ENCODE measurements around the gene TUT4. TPM values are rescaled to one million over a fixed set of nuclear protein-coding genes. Genes with fewer than 3 reads are reported as not detected.
"Not testable (repeated sequence)": the region's sequence is repeated elsewhere in the genome, so short reads cannot be mapped to it uniquely, and the experiment has no call there.

Gene TUT4
- total RNA-seq, 5 donors from 2014 or later (not counting 1 experiment from before 2014, with no cell fraction given), result 109 to 143 (median 129) TPM

DNA sequence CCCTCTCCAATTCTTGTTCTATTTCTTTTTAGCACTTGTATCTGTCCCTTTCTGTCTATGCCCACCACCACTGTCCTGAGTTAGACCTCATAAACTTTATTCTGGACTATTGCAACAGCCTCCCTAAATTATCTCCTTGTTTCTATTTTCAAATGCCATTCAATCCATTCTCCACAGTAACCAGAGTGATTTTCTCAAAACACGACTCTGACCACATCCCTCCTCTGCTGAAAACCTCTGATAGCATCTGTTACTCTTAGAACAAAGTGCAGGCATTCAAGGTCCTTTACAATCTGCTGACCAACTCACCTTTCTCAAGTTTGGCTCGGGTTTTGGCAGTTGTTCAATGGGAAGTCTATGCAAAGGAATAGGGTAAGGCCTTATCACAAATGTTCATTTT lies 26.5 kb upstream of the TUT4 start:
- CTCF ChIA-PET, result no interaction called here
- no peaks in the 10 kb centered on the region for H3K9me3 ChIP-seq
- 8% methylated on average over 1 of the region's 2 CpGs for WGBS (ENCODE audit: insufficient coverage)
- no peak overlapping the region for H3K27ac ChIP-seq (ENCODE audit: low read length)
- POLR2A ChIA-PET, result interaction anchor here in 1 of 2 donors (0.6 kb wide), 2 partner anchors 27 to 125 kb away, joined by 3 read pairs; partner anchors contain the start of gene TUT4
- no peaks in the 10 kb centered on the region for H3K36me3 ChIP-seq (ENCODE audit: control insufficient read depth in 2 of 2, extremely low read depth in 1 of 2, insufficient read depth in 1 of 2, low read length in 1 of 2)
- no peaks in the 10 kb centered on the region for H3K27me3 Mint-ChIP-seq
- no peaks in the 10 kb centered on the region for H3K36me3 Mint-ChIP-seq
- ATAC-seq (replicated peaks in 1 of 4), result no peak
- no peaks in the 10 kb centered on the region for H3K27me3 ChIP-seq (replicated peaks in 1 of 2; ENCODE audit: control insufficient read depth in 2 of 2, extremely low read depth in 1 of 2, insufficient read depth in 2 of 2, low read length in 1 of 2)
- no peak for DNase-seq
- H3K9me3 Mint-ChIP-seq, result no peaks in the 10 kb centered on the region
- H3K4me3 Mint-ChIP-seq, result no peak overlapping the region
- H3K4me1 Mint-ChIP-seq, result peaks cover 5 to 16% (median 15%) of the 10 kb centered on the region in 3 donors
- peak overlapping the region; percentile 18 to 37 for H3K27ac Mint-ChIP-seq
- H3K4me3 ChIP-seq (ENCODE audit: control insufficient read depth in 1 of 2, extremely low read depth in 1 of 2, low read length in 1 of 2), result no peak overlapping the region
- peaks cover 0 to 4% of the 10 kb centered on the region in 2 experiments for H3K4me1 ChIP-seq (ENCODE audit: control insufficient read depth in 1 of 2, extremely low read depth in 1 of 2, insufficient read depth in 2 of 2, low read length in 2 of 2)

DNA sequence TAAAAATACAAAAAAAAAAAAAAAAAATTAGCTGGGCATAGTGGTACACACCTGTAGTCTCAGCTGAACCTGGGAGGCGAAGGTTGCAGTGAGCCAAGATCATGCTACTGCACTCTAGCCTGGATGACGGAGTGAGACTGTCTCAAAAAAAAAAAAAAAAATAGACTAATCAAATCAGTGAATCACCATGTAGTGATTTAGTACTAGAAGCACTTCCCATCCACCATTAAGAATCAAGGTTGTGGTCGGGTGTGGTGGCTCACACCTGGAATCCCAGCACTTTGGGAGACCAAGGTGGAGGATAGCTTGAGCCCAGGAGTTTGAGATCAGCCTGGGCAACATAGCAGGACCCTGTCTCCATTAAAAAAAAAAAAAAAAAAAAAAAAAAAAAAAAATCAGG lies 25.2 kb upstream of the TUT4 start:
- H3K9me3 ChIP-seq; CTCF ChIA-PET; ATAC-seq (replicated peaks in 1 of 4); DNase-seq; H3K27ac ChIP-seq (ENCODE audit: low read length); H3K36me3 Mint-ChIP-seq; H3K4me3 ChIP-seq (ENCODE audit: control insufficient read depth in 1 of 2, extremely low read depth in 1 of 2, low read length in 1 of 2); H3K36me3 ChIP-seq (ENCODE audit: control insufficient read depth in 2 of 2, extremely low read depth in 1 of 2, insufficient read depth in 1 of 2, low read length in 1 of 2); H3K27ac Mint-ChIP-seq; H3K4me1 ChIP-seq (ENCODE audit: control insufficient read depth in 1 of 2, extremely low read depth in 1 of 2, insufficient read depth in 2 of 2, low read length in 2 of 2); H3K9me3 Mint-ChIP-seq; H3K27me3 Mint-ChIP-seq; H3K27me3 ChIP-seq (replicated peaks in 1 of 2; ENCODE audit: control insufficient read depth in 2 of 2, extremely low read depth in 1 of 2, insufficient read depth in 2 of 2, low read length in 1 of 2); H3K4me3 Mint-ChIP-seq: not testable (repeated sequence)
- peaks cover 5 to 17% (median 17%) of the 10 kb centered on the region in 3 donors for H3K4me1 Mint-ChIP-seq
- WGBS (ENCODE audit: insufficient coverage), result 100% methylated on average over 1 of the region's 3 CpGs
- POLR2A ChIA-PET, result interaction anchor here in 1 of 2 donors (0.6 kb wide), 1 partner anchor 29 kb away, joined by 3 read pairs; no protein-coding TSS in a partner anchor

DNA sequence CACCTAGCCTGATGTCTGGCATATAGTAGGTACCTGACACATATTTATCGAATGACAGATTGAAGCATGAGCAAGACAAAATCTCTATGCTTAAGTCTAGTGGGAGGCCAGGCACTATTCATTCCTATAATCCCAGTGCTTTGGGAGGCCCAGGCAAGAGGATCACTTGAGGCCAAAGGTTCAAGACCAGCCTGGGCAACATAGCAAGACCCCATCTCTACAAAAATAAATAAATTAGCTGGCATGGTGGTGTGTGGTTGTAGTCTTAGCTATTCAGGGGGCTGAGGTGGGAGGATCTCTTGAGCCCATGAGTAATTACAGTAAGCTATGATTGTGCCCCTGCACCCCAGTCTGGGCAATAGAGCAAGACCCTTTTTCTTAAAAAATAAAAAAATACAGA lies 23.2 kb upstream of the TUT4 start:
- Mint-ChIP-seq H3K4me1 (peaks cover 7 to 17% (median 15%) of the 10 kb centered on the region in 3 donors), H3K36me3 (no peaks in the 10 kb centered on the region), H3K27ac (no peak overlapping the region), H3K9me3 (no peaks in the 10 kb centered on the region), H3K4me3 (no peak overlapping the region), H3K27me3 (no peaks in the 10 kb centered on the region)
- Histone ChIP-seq H3K9me3 (no peaks in the 10 kb centered on the region), H3K36me3 (ENCODE audit: control insufficient read depth in 2 of 2, extremely low read depth in 1 of 2, insufficient read depth in 1 of 2, low read length in 1 of 2) (no peaks in the 10 kb centered on the region), H3K4me1 (ENCODE audit: control insufficient read depth in 1 of 2, extremely low read depth in 1 of 2, insufficient read depth in 2 of 2, low read length in 2 of 2) (peaks cover 0 to 4% of the 10 kb centered on the region in 2 experiments), H3K4me3 (ENCODE audit: control insufficient read depth in 1 of 2, extremely low read depth in 1 of 2, low read length in 1 of 2) (no peak overlapping the region), H3K27me3 (replicated peaks in 1 of 2; ENCODE audit: control insufficient read depth in 2 of 2, extremely low read depth in 1 of 2, insufficient read depth in 2 of 2, low read length in 1 of 2) (no peaks in the 10 kb centered on the region), H3K27ac (ENCODE audit: low read length) (no peak overlapping the region)
- ChIA-PET POLR2A (no interaction called here), CTCF (no interaction called here)
- no peak for ATAC-seq (replicated peaks in 1 of 4)
- no CpG with 5 or more reads among the region's 1 CpG for WGBS (ENCODE audit: insufficient coverage)
- no peak for DNase-seq

DNA sequence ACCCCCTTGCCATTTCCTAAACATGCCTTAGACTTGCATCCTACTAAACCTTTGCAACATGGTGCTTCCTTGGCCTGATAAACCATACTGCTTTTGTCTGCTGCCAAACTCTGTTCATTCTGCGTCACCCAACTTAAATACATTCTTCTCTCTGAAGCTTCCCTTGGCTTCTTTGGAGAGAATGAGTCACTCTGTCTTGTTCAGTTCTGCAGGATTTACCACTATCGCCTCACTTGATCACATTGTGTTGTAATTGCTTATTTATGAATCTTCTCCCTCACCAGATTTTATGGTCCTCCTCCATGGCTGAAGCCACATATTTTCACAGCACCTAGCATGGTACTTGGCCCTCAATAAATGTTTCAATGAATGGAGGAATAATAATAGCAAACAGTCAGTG lies 21.7 kb upstream of the TUT4 start:
- Histone ChIP-seq H3K36me3 (ENCODE audit: control insufficient read depth in 2 of 2, extremely low read depth in 1 of 2, insufficient read depth in 1 of 2, low read length in 1 of 2) (no peaks in the 10 kb centered on the region), H3K4me1 (ENCODE audit: control insufficient read depth in 1 of 2, extremely low read depth in 1 of 2, insufficient read depth in 2 of 2, low read length in 2 of 2) (peaks cover 3 to 6% of the 10 kb centered on the region in 2 experiments), H3K4me3 (ENCODE audit: control insufficient read depth in 1 of 2, extremely low read depth in 1 of 2, low read length in 1 of 2) (no peak overlapping the region), H3K9me3 (no peaks in the 10 kb centered on the region), H3K27ac (ENCODE audit: low read length) (no peak overlapping the region), H3K27me3 (replicated peaks in 1 of 2; ENCODE audit: control insufficient read depth in 2 of 2, extremely low read depth in 1 of 2, insufficient read depth in 2 of 2, low read length in 1 of 2) (no peaks in the 10 kb centered on the region)
- H3K36me3 Mint-ChIP-seq, result no peaks in the 10 kb centered on the region
- 100% methylated on average over 1 of the region's 2 CpGs for WGBS (ENCODE audit: insufficient coverage)
- H3K27me3 Mint-ChIP-seq, result no peaks in the 10 kb centered on the region
- POLR2A ChIA-PET, result no interaction called here
- H3K4me3 Mint-ChIP-seq, result no peak overlapping the region
- peaks cover 8 to 24% (median 18%) of the 10 kb centered on the region in 3 donors for H3K4me1 Mint-ChIP-seq
- CTCF ChIA-PET, result no interaction called here
- DNase-seq (no peak), ATAC-seq (replicated peaks in 1 of 4) (no peak)
- no peak overlapping the region for H3K27ac Mint-ChIP-seq
- H3K9me3 Mint-ChIP-seq, result no peaks in the 10 kb centered on the region

DNA sequence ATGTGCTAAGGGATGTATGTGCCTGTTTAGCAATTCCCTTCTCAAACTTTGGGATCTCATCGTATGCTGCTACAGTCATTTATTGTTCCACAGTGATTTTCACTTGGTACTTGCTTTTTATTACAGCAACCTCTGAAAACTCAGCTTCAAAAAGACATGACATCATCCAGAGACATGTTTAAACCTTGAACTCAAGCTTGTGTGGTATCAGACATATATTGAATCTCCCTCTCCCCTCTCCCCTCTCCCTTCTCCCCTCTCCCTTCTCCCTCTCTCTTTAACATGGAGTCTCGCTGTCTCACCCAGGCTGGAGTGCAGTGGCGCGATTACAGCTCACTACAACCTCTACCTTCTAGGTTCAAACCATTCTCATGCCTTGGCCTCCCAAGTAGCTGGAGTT lies 19.5 kb upstream of the TUT4 start:
- H3K9me3 ChIP-seq, result no peaks in the 10 kb centered on the region
- no peak overlapping the region for H3K27ac ChIP-seq (ENCODE audit: low read length)
- DNase-seq (no peak), ATAC-seq (replicated peaks in 1 of 4) (no peak)
- H3K36me3 ChIP-seq (ENCODE audit: control insufficient read depth in 2 of 2, extremely low read depth in 1 of 2, insufficient read depth in 1 of 2, low read length in 1 of 2), result no peaks in the 10 kb centered on the region
- ChIA-PET POLR2A (interaction anchor here in 1 of 2 donors (0.6 kb wide), 1 partner anchor 53 kb away, joined by 3 read pairs; no protein-coding TSS in a partner anchor), CTCF (no interaction called here)
- no peak overlapping the region for H3K27ac Mint-ChIP-seq
- H3K4me1 ChIP-seq (ENCODE audit: control insufficient read depth in 1 of 2, extremely low read depth in 1 of 2, insufficient read depth in 2 of 2, low read length in 2 of 2), result peaks cover 4 to 6% of the 10 kb centered on the region in 2 experiments
- peaks cover 16 to 32% (median 24%) of the 10 kb centered on the region in 3 donors for H3K4me1 Mint-ChIP-seq
- no peak overlapping the region for H3K4me3 ChIP-seq (ENCODE audit: control insufficient read depth in 1 of 2, extremely low read depth in 1 of 2, low read length in 1 of 2)
- no peak overlapping the region for H3K4me3 Mint-ChIP-seq
- no peaks in the 10 kb centered on the region for H3K36me3 Mint-ChIP-seq
- no peaks in the 10 kb centered on the region for H3K27me3 Mint-ChIP-seq
- 96% methylated on average over 3 of the region's 4 CpGs for WGBS (ENCODE audit: insufficient coverage)
- H3K9me3 Mint-ChIP-seq, result no peaks in the 10 kb centered on the region
- H3K27me3 ChIP-seq (replicated peaks in 1 of 2; ENCODE audit: control insufficient read depth in 2 of 2, extremely low read depth in 1 of 2, insufficient read depth in 2 of 2, low read length in 1 of 2), result no peaks in the 10 kb centered on the region

DNA sequence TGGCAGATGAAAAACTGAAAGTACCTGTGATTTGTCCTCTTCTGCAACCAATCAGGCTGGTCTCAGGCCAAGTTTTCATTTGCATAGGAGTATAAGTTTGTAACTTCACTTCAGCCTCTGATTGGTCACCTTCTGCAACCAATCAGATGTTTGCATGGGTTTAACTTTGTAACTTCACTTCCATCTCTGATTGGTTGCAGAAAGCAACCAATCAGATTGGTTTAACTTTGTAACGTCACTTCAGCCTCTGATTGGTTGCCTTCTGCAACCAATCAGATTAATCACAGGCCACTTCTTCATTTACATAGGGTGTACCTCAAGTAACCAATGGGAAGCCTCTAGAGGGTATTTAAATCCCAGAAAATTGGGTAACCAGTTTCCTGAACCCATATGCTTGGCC lies 18.9 kb upstream of the TUT4 start:
- Mint-ChIP-seq H3K9me3 (no peaks in the 10 kb centered on the region), H3K27ac (no peak overlapping the region), H3K27me3 (no peaks in the 10 kb centered on the region), H3K36me3 (no peaks in the 10 kb centered on the region), H3K4me1 (peaks cover 16 to 32% (median 24%) of the 10 kb centered on the region in 3 donors), H3K4me3 (no peak overlapping the region)
- 100% methylated on average over 1 of the region's 1 CpG for WGBS (ENCODE audit: insufficient coverage)
- Histone ChIP-seq H3K36me3 (ENCODE audit: control insufficient read depth in 2 of 2, extremely low read depth in 1 of 2, insufficient read depth in 1 of 2, low read length in 1 of 2) (no peaks in the 10 kb centered on the region), H3K4me1 (ENCODE audit: control insufficient read depth in 1 of 2, extremely low read depth in 1 of 2, insufficient read depth in 2 of 2, low read length in 2 of 2) (peaks cover 4 to 6% of the 10 kb centered on the region in 2 experiments), H3K27me3 (replicated peaks in 1 of 2; ENCODE audit: control insufficient read depth in 2 of 2, extremely low read depth in 1 of 2, insufficient read depth in 2 of 2, low read length in 1 of 2) (no peaks in the 10 kb centered on the region), H3K27ac (ENCODE audit: low read length) (no peak overlapping the region), H3K9me3 (no peaks in the 10 kb centered on the region), H3K4me3 (ENCODE audit: control insufficient read depth in 1 of 2, extremely low read depth in 1 of 2, low read length in 1 of 2) (no peak overlapping the region)
- ATAC-seq (replicated peaks in 1 of 4) (no peak), DNase-seq (no peak)
- POLR2A ChIA-PET, result no interaction called here
- CTCF ChIA-PET, result no interaction called here
